AG04449 (cell line): ENCODE results near the gene LMTK3.

ENCODE experiments used
- CTCF ChIA-PET: fragments of 350-600 bp; formaldehyde crosslinking; extraction: SDS; loops from one replicate; lab custom pipeline; 2021; ENCODE audit warnings: antibody characterized with exemption; lab: Yijun Ruan, JAX
- POLR2A ChIA-PET: fragments of 400-600, 350-600 bp; formaldehyde crosslinking; extraction: SDS; loops from one replicate; lab custom pipeline; 2020; ENCODE audit warnings: antibody characterized with exemption, inconsistent platforms; lab: Yijun Ruan, JAX
- DNase-seq: peaks from one replicate; pipeline ENCODE4 v3.0.0-alpha.2; 2010; ENCODE audit warnings: low read depth, low spot score
- H3K4me3 ChIP-seq: 2 replicates; pipeline ENCODE4 v1.5.1; 2011; ENCODE audit warnings: low read depth, mild to moderate bottlenecking, control low read depth, low read length
- CTCF ChIP-seq: IDR thresholded peaks from one replicate; pipeline ENCODE4 v1.5.1; 2011; ENCODE audit warnings: mild to moderate bottlenecking, moderate library complexity, low read length, control low read depth, inconsistent platforms; ENCODE audit not compliant: insufficient read depth; ENCODE audit errors: missing control alignments

Gene LMTK3

GRCh38 chr19:48444129-48444935, 67.3 kb downstream of the LMTK3 start:
- ChIA-PET POLR2A (interaction anchor here (2.2 kb wide), 1 partner anchor 53 kb away, joined by 6 read pairs; the partner anchor contains the start of gene KDELR1), CTCF (interaction anchor here (0.6 to 3.8 kb wide), 24 partner anchors 8 to 144 kb away, joined by 3 to 23 read pairs (median 5); partner anchors contain the start of genes GRIN2D and KDELR1)
- TF ChIP-seq CTCF, result no peak
- no peak for DNase-seq
- peak overlapping the region; percentile 90 for H3K4me3 ChIP-seq

GRCh38 chr19:48443731-48444128, 67.9 kb downstream of the LMTK3 start:
- POLR2A ChIA-PET, result no interaction called here
- CTCF ChIA-PET, result interaction anchor here (1.0 to 3.4 kb wide), 3 partner anchors 52 to 141 kb away, joined by 3 to 23 read pairs (median 6); partner anchors contain the start of gene KDELR1
- no peak for TF ChIP-seq CTCF
- no peak for DNase-seq
- no peak overlapping the region; the same call in 1 of the 2 replicates for H3K4me3 ChIP-seq

GRCh38 chr19:48443256-48443655, 68.4 kb downstream of the LMTK3 start:
- TF ChIP-seq CTCF, result no peak
- CTCF ChIA-PET, result interaction anchor here (1.0 to 3.4 kb wide), 3 partner anchors 52 to 141 kb away, joined by 3 to 23 read pairs (median 6); partner anchors contain the start of gene KDELR1
- POLR2A ChIA-PET, result no interaction called here
- H3K4me3 ChIP-seq, result no peak overlapping the region
- no peak for DNase-seq

DNA sequence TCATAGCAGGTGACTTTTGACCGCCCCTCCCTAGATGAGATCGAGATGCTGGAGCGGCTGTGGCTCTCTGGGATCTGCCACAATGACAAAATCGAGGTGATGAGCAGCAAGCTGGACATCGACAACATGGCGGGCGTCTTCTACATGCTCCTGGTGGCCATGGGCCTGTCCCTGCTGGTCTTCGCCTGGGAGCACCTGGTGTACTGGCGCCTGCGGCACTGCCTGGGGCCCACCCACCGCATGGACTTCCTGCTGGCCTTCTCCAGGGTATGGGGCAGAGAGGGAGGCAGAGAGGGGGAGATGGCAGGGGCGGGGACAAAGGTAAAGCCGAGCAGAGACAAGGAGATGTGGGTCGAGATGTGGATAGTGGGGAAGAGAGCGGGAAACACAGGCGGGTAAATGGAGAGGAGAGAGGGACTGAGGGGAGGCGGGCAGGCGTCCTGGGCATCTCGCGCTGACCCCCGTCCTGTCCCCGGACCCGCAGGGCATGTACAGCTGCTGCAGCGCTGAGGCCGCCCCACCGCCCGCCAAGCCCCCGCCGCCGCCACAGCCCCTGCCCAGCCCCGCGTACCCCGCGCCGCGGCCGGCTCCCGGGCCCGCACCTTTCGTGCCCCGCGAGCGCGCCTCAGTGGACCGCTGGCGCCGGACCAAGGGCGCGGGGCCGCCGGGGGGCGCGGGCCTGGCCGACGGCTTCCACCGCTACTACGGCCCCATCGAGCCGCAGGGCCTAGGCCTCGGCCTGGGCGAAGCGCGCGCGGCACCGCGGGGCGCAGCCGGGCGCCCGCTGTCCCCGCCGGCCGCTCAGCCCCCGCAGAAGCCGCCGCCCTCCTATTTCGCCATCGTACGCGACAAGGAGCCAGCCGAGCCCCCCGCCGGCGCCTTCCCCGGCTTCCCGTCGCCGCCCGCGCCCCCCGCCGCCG, 69.3 kb downstream of the LMTK3 start:
- TF ChIP-seq CTCF, result no peak
- CTCF ChIA-PET, result interaction anchor here (1.0 to 3.4 kb wide), 3 partner anchors 47 to 142 kb away, joined by 3 to 23 read pairs (median 3); no protein-coding TSS in a partner anchor
- DNase-seq, result no peak
- POLR2A ChIA-PET, result no interaction called here
- no peak overlapping the region for H3K4me3 ChIP-seq

- no peak overlapping the region for H3K4me3 ChIP-seq
- TF ChIP-seq CTCF, result no peak
- ChIA-PET CTCF (interaction anchor here (1.1 kb wide), 2 partner anchors 48 to 147 kb away, joined by 3 read pairs; no protein-coding TSS in a partner anchor), POLR2A (no interaction called here)
- no peak for DNase-seq
Observed at GRCh38 chr19:48441360-48442050, 70.1 kb downstream of the LMTK3 start.
